Neutrophil (primary cell): ENCODE data around the gene MBTPS2.
"Not testable (repeated sequence)": the region's sequence is repeated elsewhere in the genome, so short reads cannot be mapped to it uniquely, and the experiment has no call there.

Source experiments
- H3K27ac ChIP-seq: fragments of 200-600 bp; sonication (generic); 2 replicates; pipeline ENCODE4 v1.5.1; 2016; ENCODE audit warnings: mild to moderate bottlenecking, moderate library complexity
- H3K27me3 ChIP-seq: fragments of 200-600 bp; sonication (generic); 2 replicates; pipeline ENCODE4 v1.6.0; 2016; ENCODE audit warnings: mild to moderate bottlenecking
- H3K36me3 ChIP-seq: fragments of 200-600 bp; sonication (generic); 2 replicates; pipeline ENCODE4 v1.5.1; 2017
- H3K4me1 ChIP-seq, 2 experiments: fragments of 200-600 bp in 1 of 2; sonication (generic) in 1 of 2; 1 replicate in 1 of 2; 2 replicates in 1 of 2; pipeline versions ENCODE4 v1.5.1 to v1.6.1; 2013 to 2016; ENCODE audit warnings: low read depth in 1 of 2, low read length in 1 of 2, mild to moderate bottlenecking in 1 of 2, moderate library complexity in 1 of 2; ENCODE audit not compliant: control insufficient read depth in 1 of 2, insufficient read depth in 1 of 2
- H3K4me3 ChIP-seq, 2 experiments: fragments of 200-600 bp in 1 of 2; sonication (generic) in 1 of 2; 1 replicate in 1 of 2; 2 replicates in 1 of 2; pipeline ENCODE4 v1.5.1; 2013 to 2016; ENCODE audit warnings: low read depth in 1 of 2, low read length in 1 of 2, mild to moderate bottlenecking in 1 of 2, moderate library complexity in 1 of 2
- H3K9me3 ChIP-seq: fragments of 200-600 bp; sonication (generic); 2 replicates; pipeline ENCODE4 v1.5.1; 2016
- CTCF ChIP-seq: fragments of 200-600 bp; sonication (generic); IDR thresholded peaks from 2 replicates; pipeline ENCODE4 v1.5.1; 2016; ENCODE audit warnings: antibody characterized with exemption

MBTPS2 gene

GRCh38 chrX:21856504-21856903, 17.1 kb downstream of the MBTPS2 start:
- H3K36me3 ChIP-seq, result no peaks in the 10 kb centered on the region
- no peak for TF ChIP-seq CTCF

GRCh38 chrX:21863241-21863640, 23.8 kb downstream of the MBTPS2 start:
- H3K36me3 ChIP-seq, result no peaks in the 10 kb centered on the region
- H3K4me1 ChIP-seq, result no peaks in the 10 kb centered on the region
- no peak overlapping the region for H3K4me3 ChIP-seq
- no peak for TF ChIP-seq CTCF
- no peaks in the 10 kb centered on the region for H3K27me3 ChIP-seq
- no peak overlapping the region for H3K27ac ChIP-seq
- no peaks in the 10 kb centered on the region for H3K9me3 ChIP-seq

More at GRCh38 chrX:21856504-21856903, 17.1 kb downstream of the MBTPS2 start:
- no peaks in the 10 kb centered on the region for H3K4me1 ChIP-seq
- H3K27ac ChIP-seq, result no peak overlapping the region
- no peaks in the 10 kb centered on the region for H3K27me3 ChIP-seq
- no peak overlapping the region for H3K4me3 ChIP-seq
- no peaks in the 10 kb centered on the region for H3K9me3 ChIP-seq

GRCh38 chrX:21865436-21865835, 26.0 kb downstream of the MBTPS2 start:
- Histone ChIP-seq H3K27me3 (no peaks in the 10 kb centered on the region), H3K4me3 (no peak overlapping the region), H3K36me3 (no peaks in the 10 kb centered on the region), H3K27ac (no peak overlapping the region), H3K4me1 (no peaks in the 10 kb centered on the region), H3K9me3 (no peaks in the 10 kb centered on the region)
- no peak for TF ChIP-seq CTCF

DNA sequence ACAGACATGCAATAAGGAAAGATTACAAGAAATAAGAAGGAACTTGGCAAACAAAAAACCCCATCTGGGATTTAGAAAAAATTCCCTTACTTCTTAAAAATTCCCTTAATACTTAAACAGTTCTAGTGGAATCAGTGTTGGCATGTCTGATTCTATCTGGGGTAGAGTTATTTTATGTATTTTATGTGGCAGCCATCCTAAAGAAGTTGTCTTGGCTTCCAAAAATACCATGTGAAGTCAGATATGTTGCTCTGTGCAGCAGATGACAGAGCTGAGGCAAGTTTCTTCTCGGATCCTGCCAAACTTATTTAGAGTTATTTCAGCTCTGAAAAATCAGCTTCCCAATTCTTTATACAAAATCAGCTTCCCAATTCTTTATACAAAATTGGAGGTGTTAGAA, 31.1 kb downstream of the MBTPS2 start:
- Histone ChIP-seq H3K4me1 (no peaks in the 10 kb centered on the region), H3K27me3 (no peaks in the 10 kb centered on the region), H3K27ac (no peak overlapping the region), H3K4me3 (no peak overlapping the region), H3K36me3 (no peaks in the 10 kb centered on the region), H3K9me3 (no peaks in the 10 kb centered on the region)
- no peak for TF ChIP-seq CTCF

DNA sequence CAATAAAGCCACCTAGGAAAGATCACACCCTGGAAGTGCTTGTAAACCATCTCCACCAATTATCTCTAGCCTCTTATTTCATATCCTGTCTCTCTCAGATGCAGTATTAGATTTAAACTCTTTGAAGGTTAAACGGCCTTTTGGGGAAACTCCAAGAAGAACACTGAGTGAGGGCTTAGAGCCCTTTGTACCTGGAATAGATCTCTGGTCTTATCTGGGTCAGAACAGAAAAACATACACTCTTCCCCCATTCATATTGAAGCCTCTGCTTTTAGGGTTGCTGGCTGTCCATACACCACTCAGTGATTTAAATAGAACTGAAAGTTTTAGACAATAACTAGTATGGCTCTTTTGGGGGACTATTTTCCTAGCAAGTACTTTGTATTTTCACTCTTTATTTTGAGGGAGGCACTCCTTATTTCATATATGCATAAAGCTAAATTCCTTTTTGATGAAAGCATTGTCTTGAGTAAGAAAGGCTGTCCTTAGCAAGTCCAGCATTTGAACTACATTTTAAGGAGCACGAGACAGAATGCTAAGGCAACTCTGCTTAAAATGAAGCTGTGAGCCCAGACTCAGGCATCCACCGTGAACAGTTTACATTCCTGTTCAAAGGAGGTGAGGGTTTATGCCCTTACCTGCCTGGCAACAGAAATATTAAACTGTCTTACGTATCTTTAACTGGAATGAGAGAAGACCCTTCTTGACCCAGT, 33.8 kb downstream of the MBTPS2 start:
- Histone ChIP-seq H3K36me3 (no peaks in the 10 kb centered on the region), H3K9me3 (no peaks in the 10 kb centered on the region), H3K4me1 (no peaks in the 10 kb centered on the region), H3K4me3 (no peak overlapping the region), H3K27ac (no peak overlapping the region), H3K27me3 (no peaks in the 10 kb centered on the region)
- TF ChIP-seq CTCF, result no peak

GRCh38 chrX:21874182-21874581, 34.8 kb downstream of the MBTPS2 start:
- not testable (repeated sequence) for H3K4me3 ChIP-seq, H3K27me3 ChIP-seq, H3K27ac ChIP-seq, H3K9me3 ChIP-seq, H3K4me1 ChIP-seq, H3K36me3 ChIP-seq
